Ishikawa (cell line): Measurements from ENCODE around the gene PRKCSH.

Source experiments
- RAD21 ChIP-seq: IDR thresholded peaks from 2 replicates; pipeline ENCODE4 v1.6.1; 2012; ENCODE audit warnings: low read depth
- TAF1 ChIP-seq: IDR thresholded peaks from 2 replicates; pipeline ENCODE4 v1.6.1; 2012; ENCODE audit warnings: low read depth, mild to moderate bottlenecking
- TF ChIP-seq, protein P1 (sequence below): IDR thresholded peaks from 2 replicates; pipeline ENCODE4 v1.6.1; 2012; ENCODE audit warnings: low read depth, mild to moderate bottlenecking

DNA sequence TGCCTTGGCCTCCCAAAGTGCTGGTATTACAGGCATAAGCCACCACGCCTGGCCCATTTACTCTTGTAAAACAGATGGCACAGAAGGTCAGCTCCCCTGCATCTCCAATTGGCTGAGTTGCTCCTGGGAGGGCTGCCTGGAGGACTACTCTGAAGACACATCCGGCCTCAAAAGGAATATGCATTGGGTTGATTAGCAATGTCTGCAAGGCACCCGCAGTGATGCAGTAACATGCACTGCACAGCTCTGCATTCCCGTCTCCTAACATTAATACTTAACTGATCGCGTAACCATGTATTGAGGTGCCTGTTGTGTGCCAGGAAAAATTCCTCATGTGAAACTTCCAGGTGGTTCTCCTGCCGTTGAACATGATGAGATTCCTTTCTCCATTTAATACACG, 40.4 kb downstream of the PRKCSH start:
- TF ChIP-seq, protein P1, sequence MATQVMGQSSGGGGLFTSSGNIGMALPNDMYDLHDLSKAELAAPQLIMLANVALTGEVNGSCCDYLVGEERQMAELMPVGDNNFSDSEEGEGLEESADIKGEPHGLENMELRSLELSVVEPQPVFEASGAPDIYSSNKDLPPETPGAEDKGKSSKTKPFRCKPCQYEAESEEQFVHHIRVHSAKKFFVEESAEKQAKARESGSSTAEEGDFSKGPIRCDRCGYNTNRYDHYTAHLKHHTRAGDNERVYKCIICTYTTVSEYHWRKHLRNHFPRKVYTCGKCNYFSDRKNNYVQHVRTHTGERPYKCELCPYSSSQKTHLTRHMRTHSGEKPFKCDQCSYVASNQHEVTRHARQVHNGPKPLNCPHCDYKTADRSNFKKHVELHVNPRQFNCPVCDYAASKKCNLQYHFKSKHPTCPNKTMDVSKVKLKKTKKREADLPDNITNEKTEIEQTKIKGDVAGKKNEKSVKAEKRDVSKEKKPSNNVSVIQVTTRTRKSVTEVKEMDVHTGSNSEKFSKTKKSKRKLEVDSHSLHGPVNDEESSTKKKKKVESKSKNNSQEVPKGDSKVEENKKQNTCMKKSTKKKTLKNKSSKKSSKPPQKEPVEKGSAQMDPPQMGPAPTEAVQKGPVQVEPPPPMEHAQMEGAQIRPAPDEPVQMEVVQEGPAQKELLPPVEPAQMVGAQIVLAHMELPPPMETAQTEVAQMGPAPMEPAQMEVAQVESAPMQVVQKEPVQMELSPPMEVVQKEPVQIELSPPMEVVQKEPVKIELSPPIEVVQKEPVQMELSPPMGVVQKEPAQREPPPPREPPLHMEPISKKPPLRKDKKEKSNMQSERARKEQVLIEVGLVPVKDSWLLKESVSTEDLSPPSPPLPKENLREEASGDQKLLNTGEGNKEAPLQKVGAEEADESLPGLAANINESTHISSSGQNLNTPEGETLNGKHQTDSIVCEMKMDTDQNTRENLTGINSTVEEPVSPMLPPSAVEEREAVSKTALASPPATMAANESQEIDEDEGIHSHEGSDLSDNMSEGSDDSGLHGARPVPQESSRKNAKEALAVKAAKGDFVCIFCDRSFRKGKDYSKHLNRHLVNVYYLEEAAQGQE = no peak
- no peak for TF ChIP-seq RAD21
- no peak for TF ChIP-seq TAF1
